HG02642 (cell line): ENCODE results near the gene OR2T29.
"Not testable (repeated sequence)": the region's sequence is repeated elsewhere in the genome, so short reads cannot be mapped to it uniquely, and the experiment has no call there.

Source experiments
- ATAC-seq: cut with Tn5 transposase; IDR thresholded peaks from one replicate; pipeline ENCODE4 v1.9.1; 2021; ENCODE audit warnings: mild to moderate bottlenecking; ENCODE audit not compliant: unreplicated experiment, poor library complexity

OR2T29 gene

GRCh38 chr1:248521856-248522255, 40.7 kb downstream of the OR2T29 start:
- ATAC-seq = no peak

GRCh38 chr1:248510217-248510616, 52.4 kb downstream of the OR2T29 start:
- not testable (repeated sequence) for ATAC-seq

- not testable (repeated sequence) for ATAC-seq
Measured at GRCh38 chr1:248507773-248508172, 54.8 kb downstream of the OR2T29 start, which contains the start of gene OR2G6. Gene OR2G6 (plus strand): TSS chr1:248508073. CDS start chr1:248521647, 13,574 bp downstream.
